ENCODE data around the gene ARHGAP10. TPM values are rescaled to one million over a fixed set of nuclear protein-coding genes. Genes with fewer than 3 reads are reported as not detected.
A peak's percentile ranks its signal among the peaks of the same experiment; 100 is the strongest.

Gene ARHGAP10
- total and polyA plus RNA-seq, 10 of the 15 experiments (the other 5 are each of a cell fraction or from before 2014, with no cell fraction given), result 1.3 to 25.8 (median 17.2) TPM

DNA sequence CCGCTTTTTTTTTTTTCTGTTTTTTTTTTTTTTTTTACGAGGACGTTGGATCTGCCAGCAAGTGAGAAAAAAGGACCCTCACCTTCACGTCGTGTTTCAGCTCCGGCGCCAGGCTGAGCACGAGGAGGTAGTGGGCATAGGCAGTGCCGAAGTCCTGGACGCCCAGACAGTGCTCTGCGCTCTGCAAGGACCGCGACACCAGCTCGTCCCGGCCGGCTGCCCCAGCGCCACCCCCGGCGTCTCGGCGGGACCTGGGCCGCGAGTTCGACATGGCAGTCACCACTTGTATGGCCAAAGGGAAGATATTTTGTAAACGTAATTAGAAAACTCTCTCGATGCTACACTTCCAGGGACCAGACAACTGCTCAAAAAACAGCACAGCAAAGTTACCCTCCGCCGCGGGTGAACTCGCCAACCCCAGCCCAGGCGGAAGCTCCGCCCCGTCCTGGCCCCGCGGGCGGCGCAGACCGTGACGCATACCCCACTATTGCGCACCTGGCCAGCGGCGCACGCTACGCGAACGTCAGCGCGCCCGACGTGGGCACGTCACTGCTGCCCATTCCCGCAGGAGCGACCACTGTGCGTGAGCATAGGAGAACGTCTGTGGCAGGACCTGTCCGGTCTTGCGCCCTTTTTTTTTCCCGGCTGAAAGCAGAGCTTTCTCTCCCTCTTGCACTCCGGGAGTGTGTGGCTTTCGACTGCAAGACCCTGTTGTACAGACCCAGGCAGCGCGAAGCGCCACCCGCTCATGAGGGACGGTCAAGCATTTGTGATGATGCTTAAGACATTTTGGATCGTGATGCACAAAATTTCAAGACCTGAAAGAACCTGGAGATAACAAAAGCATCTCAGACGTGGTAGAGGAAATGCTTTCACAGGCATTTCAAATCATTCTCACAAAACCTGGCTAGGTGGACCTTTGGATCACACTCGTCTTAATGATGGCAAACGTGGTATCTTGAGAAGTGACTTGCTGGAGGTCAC, 47.9 kb upstream of the ARHGAP10 start, which contains the start of gene PRMT9 (continued):
- TF ChIP-seq, protein P1, sequence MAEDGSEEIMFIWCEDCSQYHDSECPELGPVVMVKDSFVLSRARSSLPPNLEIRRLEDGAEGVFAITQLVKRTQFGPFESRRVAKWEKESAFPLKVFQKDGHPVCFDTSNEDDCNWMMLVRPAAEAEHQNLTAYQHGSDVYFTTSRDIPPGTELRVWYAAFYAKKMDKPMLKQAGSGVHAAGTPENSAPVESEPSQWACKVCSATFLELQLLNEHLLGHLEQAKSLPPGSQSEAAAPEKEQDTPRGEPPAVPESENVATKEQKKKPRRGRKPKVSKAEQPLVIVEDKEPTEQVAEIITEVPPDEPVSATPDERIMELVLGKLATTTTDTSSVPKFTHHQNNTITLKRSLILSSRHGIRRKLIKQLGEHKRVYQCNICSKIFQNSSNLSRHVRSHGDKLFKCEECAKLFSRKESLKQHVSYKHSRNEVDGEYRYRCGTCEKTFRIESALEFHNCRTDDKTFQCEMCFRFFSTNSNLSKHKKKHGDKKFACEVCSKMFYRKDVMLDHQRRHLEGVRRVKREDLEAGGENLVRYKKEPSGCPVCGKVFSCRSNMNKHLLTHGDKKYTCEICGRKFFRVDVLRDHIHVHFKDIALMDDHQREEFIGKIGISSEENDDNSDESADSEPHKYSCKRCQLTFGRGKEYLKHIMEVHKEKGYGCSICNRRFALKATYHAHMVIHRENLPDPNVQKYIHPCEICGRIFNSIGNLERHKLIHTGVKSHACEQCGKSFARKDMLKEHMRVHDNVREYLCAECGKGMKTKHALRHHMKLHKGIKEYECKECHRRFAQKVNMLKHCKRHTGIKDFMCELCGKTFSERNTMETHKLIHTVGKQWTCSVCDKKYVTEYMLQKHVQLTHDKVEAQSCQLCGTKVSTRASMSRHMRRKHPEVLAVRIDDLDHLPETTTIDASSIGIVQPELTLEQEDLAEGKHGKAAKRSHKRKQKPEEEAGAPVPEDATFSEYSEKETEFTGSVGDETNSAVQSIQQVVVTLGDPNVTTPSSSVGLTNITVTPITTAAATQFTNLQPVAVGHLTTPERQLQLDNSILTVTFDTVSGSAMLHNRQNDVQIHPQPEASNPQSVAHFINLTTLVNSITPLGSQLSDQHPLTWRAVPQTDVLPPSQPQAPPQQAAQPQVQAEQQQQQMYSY (CRISPR knock-in tag; IDR thresholded peaks at IDR 0.05), result no peak
- TF ChIP-seq, protein P2, sequence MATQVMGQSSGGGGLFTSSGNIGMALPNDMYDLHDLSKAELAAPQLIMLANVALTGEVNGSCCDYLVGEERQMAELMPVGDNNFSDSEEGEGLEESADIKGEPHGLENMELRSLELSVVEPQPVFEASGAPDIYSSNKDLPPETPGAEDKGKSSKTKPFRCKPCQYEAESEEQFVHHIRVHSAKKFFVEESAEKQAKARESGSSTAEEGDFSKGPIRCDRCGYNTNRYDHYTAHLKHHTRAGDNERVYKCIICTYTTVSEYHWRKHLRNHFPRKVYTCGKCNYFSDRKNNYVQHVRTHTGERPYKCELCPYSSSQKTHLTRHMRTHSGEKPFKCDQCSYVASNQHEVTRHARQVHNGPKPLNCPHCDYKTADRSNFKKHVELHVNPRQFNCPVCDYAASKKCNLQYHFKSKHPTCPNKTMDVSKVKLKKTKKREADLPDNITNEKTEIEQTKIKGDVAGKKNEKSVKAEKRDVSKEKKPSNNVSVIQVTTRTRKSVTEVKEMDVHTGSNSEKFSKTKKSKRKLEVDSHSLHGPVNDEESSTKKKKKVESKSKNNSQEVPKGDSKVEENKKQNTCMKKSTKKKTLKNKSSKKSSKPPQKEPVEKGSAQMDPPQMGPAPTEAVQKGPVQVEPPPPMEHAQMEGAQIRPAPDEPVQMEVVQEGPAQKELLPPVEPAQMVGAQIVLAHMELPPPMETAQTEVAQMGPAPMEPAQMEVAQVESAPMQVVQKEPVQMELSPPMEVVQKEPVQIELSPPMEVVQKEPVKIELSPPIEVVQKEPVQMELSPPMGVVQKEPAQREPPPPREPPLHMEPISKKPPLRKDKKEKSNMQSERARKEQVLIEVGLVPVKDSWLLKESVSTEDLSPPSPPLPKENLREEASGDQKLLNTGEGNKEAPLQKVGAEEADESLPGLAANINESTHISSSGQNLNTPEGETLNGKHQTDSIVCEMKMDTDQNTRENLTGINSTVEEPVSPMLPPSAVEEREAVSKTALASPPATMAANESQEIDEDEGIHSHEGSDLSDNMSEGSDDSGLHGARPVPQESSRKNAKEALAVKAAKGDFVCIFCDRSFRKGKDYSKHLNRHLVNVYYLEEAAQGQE (IDR thresholded peaks at IDR 0.05; ENCODE audit: low read depth, low read length), result peak; percentile 37; the same call in 1 of the 2 replicates
- TF ChIP-seq TARDBP (IDR thresholded peaks at IDR 0.05; ENCODE audit: borderline replicate concordance), result no peak; the same call in 1 of the 2 replicates
- TF ChIP-seq SP1 (IDR thresholded peaks at IDR 0.05; ENCODE audit: low read depth, low read length), result no peak
- TF ChIP-seq GATAD2B (conservative IDR thresholded peaks at IDR 0.05; ENCODE audit: low read depth), result peak; percentile 73; the same call in 1 of the 2 replicates
- peak; percentile 95 for TF ChIP-seq POLR2A (IDR thresholded peaks at IDR 0.05; ENCODE audit: low read depth, low read length)
- TF ChIP-seq TCF3 (IDR thresholded peaks at IDR 0.05; ENCODE audit: borderline replicate concordance, insufficient read depth, low read depth, low read length), result peak; percentile 91
- TF ChIP-seq ATF7 (IDR thresholded peaks at IDR 0.05; ENCODE audit: low read depth), result peak; percentile 71
- peak; percentile 37; the same call in 1 of the 2 replicates for TF ChIP-seq RB1 (IDR thresholded peaks at IDR 0.05; ENCODE audit: borderline replicate concordance)

All from GM12878 (cell line).